Measurements from ENCODE around the gene LHFPL2.
"Not testable (repeated sequence)": the region's sequence is repeated elsewhere in the genome, so short reads cannot be mapped to it uniquely, and the experiment has no call there.

Gene LHFPL2

GRCh38 chr5:78648359-78649210, at the start of gene LHFPL2:
TSS of gene LHFPL2 (minus strand) at chr5:78648772. CDS start at chr5:78510213, 138,559 bp downstream.
- DNase-seq (ENCODE audit: low read depth): no peak

- no peak for DNase-seq (ENCODE audit: low read depth)
Observed at GRCh38 chr5:78696637-78697036, 48.1 kb upstream of the LHFPL2 start.

GRCh38 chr5:78696052-78696451, 47.5 kb upstream of the LHFPL2 start:
- DNase-seq (ENCODE audit: low read depth): not testable (repeated sequence)

- no peak for DNase-seq (ENCODE audit: low read depth)
Observed at GRCh38 chr5:78693339-78693738, 44.8 kb upstream of the LHFPL2 start.

- no peak for DNase-seq (ENCODE audit: low read depth)
Observed at GRCh38 chr5:78691084-78691960, 42.8 kb upstream of the LHFPL2 start.

- no peak for DNase-seq (ENCODE audit: low read depth)
Observed at GRCh38 chr5:78690253-78690972, 41.8 kb upstream of the LHFPL2 start.

GRCh38 chr5:78689540-78690252, 41.1 kb upstream of the LHFPL2 start:
- no peak for DNase-seq (ENCODE audit: low read depth)

GRCh38 chr5:78687514-78687913, 38.9 kb upstream of the LHFPL2 start:
- DNase-seq (ENCODE audit: low read depth): not testable (repeated sequence)

GRCh38 chr5:78683905-78684304, 35.3 kb upstream of the LHFPL2 start:
- DNase-seq (ENCODE audit: low read depth): not testable (repeated sequence)

GRCh38 chr5:78679905-78680304, 31.3 kb upstream of the LHFPL2 start:
- no peak for DNase-seq (ENCODE audit: low read depth)

- DNase-seq (ENCODE audit: low read depth): no peak
Observed at GRCh38 chr5:78677777-78678668, 29.5 kb upstream of the LHFPL2 start.

- DNase-seq (ENCODE audit: low read depth): no peak
Observed at GRCh38 chr5:78675956-78676730, 27.6 kb upstream of the LHFPL2 start.

- DNase-seq (ENCODE audit: low read depth): not testable (repeated sequence)
Observed at GRCh38 chr5:78673827-78674226, 25.3 kb upstream of the LHFPL2 start.

- DNase-seq (ENCODE audit: low read depth): no peak
Observed at GRCh38 chr5:78672154-78672553, 23.6 kb upstream of the LHFPL2 start.

GRCh38 chr5:78671609-78672008, 23.0 kb upstream of the LHFPL2 start:
- DNase-seq (ENCODE audit: low read depth): no peak

GRCh38 chr5:78670701-78671269, 22.2 kb upstream of the LHFPL2 start:
- no peak for DNase-seq (ENCODE audit: low read depth)

- no peak for DNase-seq (ENCODE audit: low read depth)
Observed at GRCh38 chr5:78669331-78669730, 20.8 kb upstream of the LHFPL2 start.

- no peak for DNase-seq (ENCODE audit: low read depth)
Observed at GRCh38 chr5:78667461-78668103, 19.0 kb upstream of the LHFPL2 start.

GRCh38 chr5:78666975-78667374, 18.4 kb upstream of the LHFPL2 start:
- not testable (repeated sequence) for DNase-seq (ENCODE audit: low read depth)

Data from activated T-helper 1 cell treated with Interleukin-2 at 50 U/mL for 16 hours (primary cell).